ENCODE results near the gene FOXN3. TPM values are rescaled to one million over a fixed set of nuclear protein-coding genes. Genes with fewer than 3 reads are reported as not detected.

Gene FOXN3
- total and polyA plus RNA-seq, 9 donors = 56.9 to 172 (median 99.2) TPM

GRCh38 chr14:89246290-89246689, 170.7 kb downstream of the FOXN3 start:
- intact Hi-C loops (cut with DNase I) = loop anchor here in 1 of 4 donors (10.0 kb wide), 1 partner anchor 669 kb away; no protein-coding TSS in a partner anchor
- H3K4me1 ChIP-seq (ENCODE audit: insufficient read depth) = peaks cover 26% of the 10 kb centered on the region

GRCh38 chr14:89245802-89246201, 171.2 kb downstream of the FOXN3 start:
- Histone ChIP-seq H3K27me3 (no peaks in the 10 kb centered on the region), H3K36me3 (no peaks in the 10 kb centered on the region), H3K4me3 (no peak overlapping the region), H3K27ac (no peak overlapping the region), H3K4me1 (ENCODE audit: insufficient read depth) (peaks cover 27% of the 10 kb centered on the region), H3K9me3 (no peaks in the 10 kb centered on the region)
- intact Hi-C loops (cut with DNase I) = loop anchor here in 1 of 4 donors (10.0 kb wide), 1 partner anchor 669 kb away; no protein-coding TSS in a partner anchor
- TF ChIP-seq POLR2A (IDR thresholded peaks at IDR 0.05) = no peak
- TF ChIP-seq EP300 (IDR thresholded peaks at IDR 0.05) = no peak
- no peak for TF ChIP-seq CTCF (IDR thresholded peaks at IDR 0.05)
- no peak for DNase-seq
- 90 to 93% (median 92%) methylated on average over 9 of the region's 9 CpGs for WGBS, 3 donors

More at GRCh38 chr14:89246290-89246689, 170.7 kb downstream of the FOXN3 start:
- no peak for DNase-seq
- Histone ChIP-seq H3K4me3 (no peak overlapping the region), H3K9me3 (no peaks in the 10 kb centered on the region), H3K27ac (no peak overlapping the region), H3K36me3 (no peaks in the 10 kb centered on the region), H3K27me3 (no peaks in the 10 kb centered on the region)
- TF ChIP-seq CTCF (IDR thresholded peaks at IDR 0.05) (no peak), EP300 (IDR thresholded peaks at IDR 0.05) (no peak), POLR2A (IDR thresholded peaks at IDR 0.05) (no peak)
- 88 to 89% (median 88%) methylated on average over 8 of the region's 8 CpGs for WGBS, 3 donors

- H3K4me1 ChIP-seq (ENCODE audit: insufficient read depth) = peaks cover 27% of the 10 kb centered on the region
- intact Hi-C loops (cut with DNase I) = loop anchor here in 2 of 4 donors (5.0 to 10.0 kb wide), 2 partner anchors 202 to 670 kb away; no protein-coding TSS in a partner anchor
- H3K27ac ChIP-seq = no peak overlapping the region
- H3K4me3 ChIP-seq = no peak overlapping the region
- H3K27me3 ChIP-seq = no peaks in the 10 kb centered on the region
- 73 to 94% (median 88%) methylated on average over 6 of the region's 6 CpGs for WGBS, 3 donors
- no peaks in the 10 kb centered on the region for H3K36me3 ChIP-seq
- no peaks in the 10 kb centered on the region for H3K9me3 ChIP-seq
- no peak for DNase-seq
- TF ChIP-seq EP300 (IDR thresholded peaks at IDR 0.05) = no peak
- TF ChIP-seq CTCF (IDR thresholded peaks at IDR 0.05) = no peak
- no peak for TF ChIP-seq POLR2A (IDR thresholded peaks at IDR 0.05)
Measured at GRCh38 chr14:89244720-89245119, 172.3 kb downstream of the FOXN3 start.

- 82 to 85% (median 82%) methylated on average over 6 of the region's 6 CpGs for WGBS, 3 donors
- Histone ChIP-seq H3K27me3 (no peaks in the 10 kb centered on the region), H3K27ac (no peak overlapping the region), H3K4me3 (no peak overlapping the region), H3K4me1 (ENCODE audit: insufficient read depth) (peaks cover 24% of the 10 kb centered on the region), H3K9me3 (no peaks in the 10 kb centered on the region), H3K36me3 (no peaks in the 10 kb centered on the region)
- intact Hi-C loops (cut with DNase I) = loop anchor here in 2 of 4 donors (5.0 to 10.0 kb wide), 2 partner anchors 201 to 671 kb away; no protein-coding TSS in a partner anchor
- TF ChIP-seq EP300 (IDR thresholded peaks at IDR 0.05) = no peak
- TF ChIP-seq POLR2A (IDR thresholded peaks at IDR 0.05) = no peak
- TF ChIP-seq CTCF (IDR thresholded peaks at IDR 0.05) = no peak
- no peak for DNase-seq
Measured at GRCh38 chr14:89243741-89244140, 173.3 kb downstream of the FOXN3 start.

Measured in ovary (tissue), 9 donors.